ENCODE measurements around the gene BAZ1A. TPM values are rescaled to one million over a fixed set of nuclear protein-coding genes. Genes with fewer than 3 reads are reported as not detected.

Gene BAZ1A
- total and polyA plus RNA-seq, 9 of the 15 experiments (the other 6 are each of a cell fraction or from before 2014, with no cell fraction given) = 22.0 to 71.2 (median 39.1) TPM

GRCh38 chr14:34714320-34715126 lies 160.6 kb downstream of the BAZ1A start, which contains the start of gene CFL2 (continued):
- TF ChIP-seq REST (IDR thresholded peaks at IDR 0.05; ENCODE audit: borderline replicate concordance) (peak; percentile 68), REST (CRISPR knock-in tag; IDR thresholded peaks at IDR 0.05; ENCODE audit: low read depth) (no peak), HMGN3 (IDR thresholded peaks at IDR 0.05; ENCODE audit: borderline replicate concordance, extremely low read depth, insufficient read length, low read depth, low read length) (peak; percentile 28), TBP (optimal IDR thresholded peaks at IDR 0.05; ENCODE audit: low read depth, low read length) (peak; percentile 20), RBFOX2 (IDR thresholded peaks at IDR 0.05; ENCODE audit: low read depth, low read length) (peak; percentile 86), GTF2F1 (IDR thresholded peaks at IDR 0.05; ENCODE audit: low read depth, low read length) (no peak), ARID1B (IDR thresholded peaks at IDR 0.05) (no peak), MAX (CRISPR knock-in tag; IDR thresholded peaks at IDR 0.05) (peak; percentile 22; the same call in 1 of the 2 replicates), E2F6 (IDR thresholded peaks at IDR 0.05; ENCODE audit: borderline replicate concordance in 1 of 2, extremely low read depth in 1 of 2, insufficient read depth in 1 of 2, insufficient read length in 1 of 2, low read depth in 1 of 2, low read length in 1 of 2, poor library complexity in 1 of 2, severe bottlenecking in 1 of 2) (peak in 1 of 2 experiments; percentile 73), CXXC5 (CRISPR knock-in tag; IDR thresholded peaks at IDR 0.05) (peak; percentile 58), FOXK1 (CRISPR knock-in tag; IDR thresholded peaks at IDR 0.05; ENCODE audit: borderline replicate concordance) (no peak), ZNF232 (CRISPR knock-in tag; IDR thresholded peaks at IDR 0.05) (no peak), ARHGAP35 (IDR thresholded peaks at IDR 0.05; ENCODE audit: partially characterized antibody) (no peak), ZNF253 (CRISPR knock-in tag; conservative IDR thresholded peaks at IDR 0.05) (no peak)
